Mucosa of descending colon (tissue), 3 donors: Measurements from ENCODE around the gene HLA-DMB. TPM values are rescaled to one million over a fixed set of nuclear protein-coding genes. Genes with fewer than 3 reads are reported as not detected.

Source experiments
- ATAC-seq: fragments of 200-7000 bp; cut with Tn5 transposase; one replicate; pipeline ENCODE4 v1.9.1; 2020; ENCODE audit warnings: mild to moderate bottlenecking, moderate library complexity
- DNase-seq, 3 donors: peaks; one replicate each; pipeline ENCODE4 v3.0.0-alpha.2; 2020
- H3K36me3 ChIP-seq: fragments of 200-600 bp; one replicate; pipeline ENCODE4 v1.8.0; 2021; ENCODE audit warnings: low read depth, mild to moderate bottlenecking
- H3K4me1 ChIP-seq: fragments of 200-600 bp; one replicate; pipeline ENCODE4 v1.8.0; 2021; ENCODE audit warnings: low read depth, mild to moderate bottlenecking
- H3K4me3 ChIP-seq: fragments of 200-600 bp; one replicate; pipeline ENCODE4 v1.8.0; 2021; ENCODE audit warnings: mild to moderate bottlenecking
- H3K9me3 ChIP-seq: fragments of 200-600 bp; one replicate; pipeline ENCODE4 v1.8.0; 2021; ENCODE audit warnings: mild to moderate bottlenecking
- intact Hi-C, 2 donors: fragments of 100-400 bp; cut with DNase I in 1 of 2; cut with micrococcal nuclease in 1 of 2; formaldehyde crosslinking; loops; one replicate each; pipeline versions ENCODE4 v1.11.0 to v1.11.1; 2022; cut with DNase I, micrococcal nuclease
- total RNA-seq, 3 donors: library from RNA; stranded (reverse); fragmentation: NEBNext Ultra II Directional in 2 of 3; extraction: Animal tissue kit (Norgen Biotek cat#: 25700) in 2 of 3; gene quantifications; one replicate each; pipeline versions ENCODE4 v1.2.1 to v1.2.4, GENCODE V29; 2021 to 2023
- TF ChIP-seq, protein P1 (sequence below): fragments of 200-600 bp; IDR thresholded peaks from one replicate; pipeline ENCODE4 v1.8.0; 2022; ENCODE audit warnings: antibody characterized with exemption, mild to moderate bottlenecking
- donor health status: DM: no; HTN: no; CAD: no; lungs with moderate emphysema.
- donor health status: DM: no; HTN: no; CAD: no.
- donor health status: DM: no; HTN: yes; CAD: no.

Gene HLA-DMB
- total RNA-seq, 3 donors from 2014 or later = 10.8 to 27.1 (median 22.8) TPM

DNA sequence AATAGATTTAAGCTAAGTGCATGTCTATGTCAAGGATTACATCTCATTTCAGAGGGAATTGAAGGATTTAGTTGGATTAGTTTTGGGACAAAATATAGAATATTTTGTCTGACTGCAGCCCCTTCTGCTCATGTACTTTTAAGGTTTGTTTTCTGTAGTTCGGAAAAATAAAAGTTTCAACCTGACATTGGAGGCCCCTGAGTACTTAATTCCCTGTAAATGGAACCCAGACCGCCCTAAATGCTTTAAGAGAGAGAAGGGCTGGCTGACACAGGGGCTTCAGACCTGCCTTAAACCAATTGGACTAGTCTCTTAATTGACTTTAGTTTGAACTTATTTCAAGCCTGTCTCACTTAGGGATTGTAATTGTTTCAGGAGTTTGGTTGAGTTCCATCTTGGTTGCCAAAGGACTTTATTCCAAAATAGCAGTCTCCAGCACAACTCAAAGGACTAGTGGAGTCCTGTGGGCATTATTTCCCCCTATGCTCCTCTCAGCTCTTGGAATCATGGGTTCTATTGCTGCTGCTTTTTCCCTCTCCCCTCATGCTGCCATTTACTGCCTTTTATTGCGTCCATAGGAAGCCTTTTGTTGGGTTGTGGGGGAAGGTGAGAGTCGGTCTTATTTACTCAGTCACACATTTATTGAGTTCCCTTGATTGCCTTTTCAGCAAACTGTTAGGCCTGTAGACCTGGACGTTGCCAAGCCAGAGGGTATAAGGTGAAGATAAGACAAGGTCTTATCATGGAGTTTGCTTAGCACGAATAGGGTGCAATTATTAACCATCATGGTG is 42.1 kb upstream of the HLA-DMB start:
- H3K4me3 ChIP-seq = no peak overlapping the region
- peaks cover 60% of the 10 kb centered on the region for H3K4me1 ChIP-seq
- TF ChIP-seq, protein P1, sequence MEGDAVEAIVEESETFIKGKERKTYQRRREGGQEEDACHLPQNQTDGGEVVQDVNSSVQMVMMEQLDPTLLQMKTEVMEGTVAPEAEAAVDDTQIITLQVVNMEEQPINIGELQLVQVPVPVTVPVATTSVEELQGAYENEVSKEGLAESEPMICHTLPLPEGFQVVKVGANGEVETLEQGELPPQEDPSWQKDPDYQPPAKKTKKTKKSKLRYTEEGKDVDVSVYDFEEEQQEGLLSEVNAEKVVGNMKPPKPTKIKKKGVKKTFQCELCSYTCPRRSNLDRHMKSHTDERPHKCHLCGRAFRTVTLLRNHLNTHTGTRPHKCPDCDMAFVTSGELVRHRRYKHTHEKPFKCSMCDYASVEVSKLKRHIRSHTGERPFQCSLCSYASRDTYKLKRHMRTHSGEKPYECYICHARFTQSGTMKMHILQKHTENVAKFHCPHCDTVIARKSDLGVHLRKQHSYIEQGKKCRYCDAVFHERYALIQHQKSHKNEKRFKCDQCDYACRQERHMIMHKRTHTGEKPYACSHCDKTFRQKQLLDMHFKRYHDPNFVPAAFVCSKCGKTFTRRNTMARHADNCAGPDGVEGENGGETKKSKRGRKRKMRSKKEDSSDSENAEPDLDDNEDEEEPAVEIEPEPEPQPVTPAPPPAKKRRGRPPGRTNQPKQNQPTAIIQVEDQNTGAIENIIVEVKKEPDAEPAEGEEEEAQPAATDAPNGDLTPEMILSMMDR = no peak
- H3K36me3 ChIP-seq = peaks cover 20% of the 10 kb centered on the region
- peak; percentile 75 for ATAC-seq
- peak in 1 of 3 donors; percentile 52 for DNase-seq
- intact Hi-C loops = loop anchor here in 1 of 2 donors (10.0 kb wide), 2 partner anchors 48 to 98 kb away; no protein-coding TSS in a partner anchor
- H3K9me3 ChIP-seq = no peaks in the 10 kb centered on the region

DNA sequence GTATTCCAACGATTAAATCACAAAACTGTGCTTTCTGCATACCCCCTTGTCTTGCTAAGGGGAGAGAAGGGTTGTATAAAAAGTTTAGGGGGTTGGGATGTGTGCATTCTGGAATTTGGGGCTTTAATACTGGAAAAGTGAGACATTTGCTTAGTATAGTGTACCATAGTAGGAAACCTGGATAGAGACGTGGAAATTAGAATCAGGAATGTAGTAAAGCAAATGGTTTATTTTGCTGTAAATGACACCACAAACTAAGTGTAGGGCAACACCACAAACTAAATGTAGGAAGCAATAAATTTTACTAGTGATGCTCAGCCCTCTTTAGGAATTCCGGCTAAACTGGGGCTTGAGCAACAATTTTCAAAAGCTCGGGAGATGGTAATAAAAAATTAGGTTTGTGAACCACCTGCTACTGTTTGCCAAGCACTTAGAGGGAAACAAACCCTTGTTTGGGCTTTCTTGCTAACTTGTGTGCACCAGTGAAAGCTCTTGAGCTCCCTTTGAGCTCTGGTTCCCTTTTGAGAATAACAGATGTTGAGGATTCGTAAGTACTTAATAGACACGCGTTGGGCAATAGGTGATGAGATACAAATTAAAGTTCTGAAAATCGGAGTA is 41.4 kb upstream of the HLA-DMB start:
- no peak for DNase-seq
- no peak for ATAC-seq
- peaks cover 68% of the 10 kb centered on the region for H3K4me1 ChIP-seq
- peaks cover 20% of the 10 kb centered on the region for H3K36me3 ChIP-seq
- no peaks in the 10 kb centered on the region for H3K9me3 ChIP-seq
- TF ChIP-seq, protein P1 = no peak
- intact Hi-C loops = loop anchor here in 1 of 2 donors (10.0 kb wide), 2 partner anchors 47 to 97 kb away; no protein-coding TSS in a partner anchor
- H3K4me3 ChIP-seq = no peak overlapping the region

DNA sequence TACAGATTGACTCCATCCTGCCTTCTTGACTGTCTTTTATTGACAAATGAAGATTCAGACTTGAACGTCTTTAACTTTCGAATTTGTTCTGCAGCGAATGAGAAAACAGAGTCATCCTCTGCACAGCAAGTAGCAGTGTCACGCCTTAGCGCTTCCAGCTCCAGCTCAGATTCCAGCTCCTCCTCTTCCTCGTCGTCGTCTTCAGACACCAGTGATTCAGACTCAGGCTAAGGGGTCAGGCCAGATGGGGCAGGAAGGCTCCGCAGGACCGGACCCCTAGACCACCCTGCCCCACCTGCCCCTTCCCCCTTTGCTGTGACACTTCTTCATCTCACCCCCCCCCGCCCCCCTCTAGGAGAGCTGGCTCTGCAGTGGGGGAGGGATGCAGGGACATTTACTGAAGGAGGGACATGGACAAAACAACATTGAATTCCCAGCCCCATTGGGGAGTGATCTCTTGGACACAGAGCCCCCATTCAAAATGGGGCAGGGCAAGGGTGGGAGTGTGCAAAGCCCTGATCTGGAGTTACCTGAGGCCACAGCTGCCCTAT is 39.7 kb upstream of the HLA-DMB start:
- DNase-seq (no peak), ATAC-seq (no peak)
- Histone ChIP-seq H3K4me1 (peaks cover 84% of the 10 kb centered on the region), H3K9me3 (no peaks in the 10 kb centered on the region), H3K36me3 (peaks cover 33% of the 10 kb centered on the region), H3K4me3 (no peak overlapping the region)
- intact Hi-C loops = loop anchor here in 1 of 2 donors (10.0 kb wide), 2 partner anchors 46 to 96 kb away; no protein-coding TSS in a partner anchor
- TF ChIP-seq, protein P1 = no peak

DNA sequence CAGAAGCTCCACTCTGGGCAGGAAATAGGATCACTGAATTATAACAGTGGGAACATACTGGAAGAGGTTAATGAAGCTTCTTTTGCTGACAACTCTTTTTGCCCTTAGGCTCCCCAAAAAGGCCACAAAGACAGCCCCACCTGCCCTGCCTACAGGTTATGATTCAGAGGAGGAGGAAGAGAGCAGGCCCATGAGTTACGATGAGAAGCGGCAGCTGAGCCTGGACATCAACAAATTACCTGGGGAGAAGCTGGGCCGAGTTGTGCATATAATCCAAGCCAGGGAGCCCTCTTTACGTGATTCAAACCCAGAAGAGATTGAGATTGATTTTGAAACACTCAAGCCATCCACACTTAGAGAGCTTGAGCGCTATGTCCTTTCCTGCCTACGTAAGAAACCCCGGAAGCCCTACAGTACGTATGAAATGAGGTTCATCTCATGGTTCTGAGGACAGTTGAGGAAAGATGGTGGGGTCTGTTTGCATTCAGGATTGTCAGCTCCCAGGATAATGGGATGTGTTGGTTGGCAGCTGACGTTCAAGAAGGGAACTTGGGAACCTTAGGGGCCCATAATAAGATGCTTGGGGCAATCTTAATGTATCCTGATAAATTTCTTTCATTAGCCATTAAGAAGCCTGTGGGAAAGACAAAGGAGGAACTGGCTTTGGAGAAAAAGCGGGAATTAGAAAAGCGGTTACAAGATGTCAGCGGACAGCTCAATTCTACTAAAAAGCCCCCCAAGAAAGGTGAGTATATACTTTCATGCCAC is 39.1 kb upstream of the HLA-DMB start:
- intact Hi-C loops = loop anchor here in 1 of 2 donors (10.0 kb wide), 2 partner anchors 45 to 95 kb away; no protein-coding TSS in a partner anchor
- peaks cover 87% of the 10 kb centered on the region for H3K4me1 ChIP-seq
- H3K4me3 ChIP-seq = no peak overlapping the region
- ATAC-seq (no peak), DNase-seq (no peak)
- peaks cover 37% of the 10 kb centered on the region for H3K36me3 ChIP-seq
- no peaks in the 10 kb centered on the region for H3K9me3 ChIP-seq
- TF ChIP-seq, protein P1 = no peak

DNA sequence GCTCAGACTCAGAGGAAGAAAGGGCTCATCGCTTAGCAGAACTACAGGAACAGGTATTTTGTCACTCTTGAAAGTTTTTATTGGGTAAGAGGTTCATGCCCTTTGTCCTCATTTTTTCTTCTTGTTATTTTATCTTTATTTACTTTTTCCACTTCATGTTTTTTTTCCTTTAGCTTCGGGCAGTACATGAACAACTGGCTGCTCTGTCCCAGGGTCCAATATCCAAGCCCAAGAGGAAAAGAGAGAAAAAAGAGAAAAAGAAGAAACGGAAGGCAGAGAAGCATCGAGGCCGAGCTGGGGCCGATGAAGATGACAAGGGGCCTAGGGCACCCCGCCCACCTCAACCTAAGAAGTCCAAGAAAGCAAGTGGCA is 37.1 kb upstream of the HLA-DMB start:
- Histone ChIP-seq H3K4me1 (peaks cover 75% of the 10 kb centered on the region), H3K4me3 (no peak overlapping the region), H3K36me3 (peaks cover 37% of the 10 kb centered on the region), H3K9me3 (no peaks in the 10 kb centered on the region)
- DNase-seq (no peak), ATAC-seq (no peak)
- TF ChIP-seq, protein P1 = no peak
- intact Hi-C loops = no loop called here
